CD8-positive, alpha-beta memory T cell (primary cell): ENCODE results near the gene NAALADL2. TPM values are rescaled to one million over a fixed set of nuclear protein-coding genes. Genes with fewer than 3 reads are reported as not detected.

Experiments used
- CTCF ChIA-PET: fragments of 350-600 bp; sonication (Branson Sonifier 250); formaldehyde crosslinking; loops from one replicate; lab custom pipeline; 2021; ENCODE audit warnings: antibody characterized with exemption; lab: Charles Lee
- POLR2A ChIA-PET: fragments of 350-600 bp; sonication (Branson Sonifier 250); formaldehyde crosslinking; loops from one replicate; lab custom pipeline; 2021; ENCODE audit warnings: antibody characterized with exemption; lab: Charles Lee
- DNase-seq, 5 donors: peaks; one replicate each; pipeline versions ENCODE4 v3.0.0 to v3.0.0-alpha.2; 2020 to 2022; ENCODE audit warnings: mixed read lengths in 1 of 5
- H3K27ac ChIP-seq: one replicate; pipeline ENCODE4 v1.7.0; 2013; ENCODE audit warnings: low read depth, mild to moderate bottlenecking, low read length, moderate library complexity
- H3K27me3 ChIP-seq: 2 replicates; pipeline ENCODE4 v1.7.0; 2013; ENCODE audit warnings: low read length, mild to moderate bottlenecking; ENCODE audit not compliant: insufficient read depth, poor library complexity, severe bottlenecking
- H3K36me3 ChIP-seq: 2 replicates; pipeline ENCODE4 v1.7.0; 2013; ENCODE audit warnings: mild to moderate bottlenecking, low read length, moderate library complexity; ENCODE audit not compliant: insufficient read depth
- H3K4me1 ChIP-seq: 2 replicates; pipeline ENCODE4 v1.7.0; 2013; ENCODE audit warnings: mild to moderate bottlenecking, low read length, moderate library complexity; ENCODE audit not compliant: insufficient read depth
- H3K4me3 ChIP-seq: 2 replicates; pipeline ENCODE4 v1.7.0; 2013; ENCODE audit warnings: mild to moderate bottlenecking, low read length
- H3K9me3 ChIP-seq: 2 replicates; pipeline ENCODE4 v1.7.0; 2013; ENCODE audit warnings: mild to moderate bottlenecking, low read length
- H3K27ac Mint-ChIP-seq, 8 donors: one replicate each; pipeline ENCODE4 v1.8.0; 2020 to 2021; ENCODE audit warnings: mixed read lengths in 8 of 8, mild to moderate bottlenecking in 6 of 8, inconsistent platforms in 3 of 8, moderate library complexity in 3 of 8
- H3K27me3 Mint-ChIP-seq, 2 donors: one replicate each; pipeline ENCODE4 v1.8.0; 2020 to 2021; ENCODE audit warnings: mixed read lengths in 2 of 2, mild to moderate bottlenecking in 1 of 2, moderate library complexity in 1 of 2
- H3K36me3 Mint-ChIP-seq, 3 donors: one replicate each; pipeline ENCODE4 v1.8.0; 2020 to 2021; ENCODE audit warnings: mixed read lengths in 3 of 3, inconsistent platforms in 1 of 3, mild to moderate bottlenecking in 1 of 3
- H3K4me1 Mint-ChIP-seq, 3 donors: one replicate each; pipeline ENCODE4 v1.8.0; 2020 to 2021; ENCODE audit warnings: mixed read lengths in 3 of 3, inconsistent platforms in 1 of 3, mild to moderate bottlenecking in 1 of 3
- H3K4me3 Mint-ChIP-seq, 7 donors: one replicate each; pipeline ENCODE4 v1.8.0; 2020 to 2021; ENCODE audit warnings: mixed read lengths in 7 of 7, mild to moderate bottlenecking in 6 of 7, moderate library complexity in 4 of 7, inconsistent platforms in 2 of 7
- H3K9me3 Mint-ChIP-seq, 5 donors: one replicate each; pipeline ENCODE4 v1.8.0; 2020 to 2022; ENCODE audit warnings: mixed read lengths in 5 of 5, mild to moderate bottlenecking in 3 of 5, moderate library complexity in 2 of 5, inconsistent platforms in 1 of 5
- polyA plus RNA-seq: library from polyadenylated mRNA; unstranded; fragments of 300-500 nt; fragmentation: Illumina TruSeq; gene quantifications from one replicate; pipeline ENCODE4 v1.2.3, GENCODE V29; 2021
- total RNA-seq, 2 experiments: library from RNA; stranded (reverse); gene quantifications; one replicate each; pipeline ENCODE4 v1.2.3, GENCODE V29; 2021

NAALADL2 gene
- total and polyA plus RNA-seq, 3 experiments from 2014 or later, result not detected

GRCh38 chr3:175279457-175279856, 420.3 kb downstream of the NAALADL2 start:
- no peak overlapping the region for H3K4me3 Mint-ChIP-seq
- H3K9me3 ChIP-seq, result no peaks in the 10 kb centered on the region
- H3K27me3 Mint-ChIP-seq, result no peaks in the 10 kb centered on the region
- no peak for DNase-seq
- no peaks in the 10 kb centered on the region for H3K36me3 ChIP-seq
- no peaks in the 10 kb centered on the region for H3K27me3 ChIP-seq
- no peaks in the 10 kb centered on the region for H3K4me1 ChIP-seq
- H3K4me3 ChIP-seq, result no peak overlapping the region
- no peak overlapping the region for H3K27ac Mint-ChIP-seq
- POLR2A ChIA-PET, result no interaction called here
- CTCF ChIA-PET, result no interaction called here
- peaks cover 0 to 3% (median 3%) of the 10 kb centered on the region in 5 donors for H3K9me3 Mint-ChIP-seq
- no peaks in the 10 kb centered on the region for H3K36me3 Mint-ChIP-seq
- H3K27ac ChIP-seq, result no peak overlapping the region
- H3K4me1 Mint-ChIP-seq, result no peaks in the 10 kb centered on the region

DNA sequence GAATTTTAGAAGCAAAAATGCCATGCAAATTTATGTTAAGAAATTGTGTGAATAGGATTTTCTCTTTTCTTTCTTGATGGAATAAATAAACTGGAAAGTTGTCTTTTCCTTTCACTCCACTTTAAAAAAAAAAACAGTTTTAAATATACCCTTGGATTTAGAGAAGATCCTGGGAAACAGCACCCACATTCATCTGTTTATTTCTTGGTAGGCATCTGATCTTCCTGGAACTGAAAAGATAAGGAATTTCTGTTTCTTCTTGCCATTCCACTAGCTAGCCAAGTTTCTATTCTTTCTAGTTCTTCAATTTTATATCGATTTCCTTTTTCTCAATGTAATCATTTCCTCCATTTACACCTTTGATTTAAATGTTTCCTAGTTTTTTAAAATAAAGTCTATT, 420.8 kb downstream of the NAALADL2 start:
- no peak for DNase-seq
- H3K27me3 Mint-ChIP-seq, result no peaks in the 10 kb centered on the region
- Histone ChIP-seq H3K27me3 (no peaks in the 10 kb centered on the region), H3K36me3 (no peaks in the 10 kb centered on the region), H3K4me3 (no peak overlapping the region), H3K9me3 (no peaks in the 10 kb centered on the region), H3K4me1 (no peaks in the 10 kb centered on the region), H3K27ac (no peak overlapping the region)
- no peaks in the 10 kb centered on the region for H3K36me3 Mint-ChIP-seq
- H3K27ac Mint-ChIP-seq, result no peak overlapping the region
- peaks cover 0 to 3% (median 3%) of the 10 kb centered on the region in 5 donors for H3K9me3 Mint-ChIP-seq
- no peak overlapping the region for H3K4me3 Mint-ChIP-seq
- H3K4me1 Mint-ChIP-seq, result no peaks in the 10 kb centered on the region
- ChIA-PET CTCF (no interaction called here), POLR2A (no interaction called here)

GRCh38 chr3:175287361-175287963, 428.3 kb downstream of the NAALADL2 start:
- DNase-seq, result no peak
- no peaks in the 10 kb centered on the region for H3K4me1 Mint-ChIP-seq
- Histone ChIP-seq H3K27ac (no peak overlapping the region), H3K4me1 (no peaks in the 10 kb centered on the region), H3K4me3 (no peak overlapping the region), H3K36me3 (no peaks in the 10 kb centered on the region), H3K27me3 (no peaks in the 10 kb centered on the region), H3K9me3 (no peaks in the 10 kb centered on the region)
- peaks cover 0 to 16% (median 3%) of the 10 kb centered on the region in 5 donors for H3K9me3 Mint-ChIP-seq
- no peaks in the 10 kb centered on the region for H3K27me3 Mint-ChIP-seq
- no peak overlapping the region for H3K4me3 Mint-ChIP-seq
- CTCF ChIA-PET, result no interaction called here
- POLR2A ChIA-PET, result no interaction called here
- H3K27ac Mint-ChIP-seq, result no peak overlapping the region
- no peaks in the 10 kb centered on the region for H3K36me3 Mint-ChIP-seq

- POLR2A ChIA-PET, result no interaction called here
- no peaks in the 10 kb centered on the region for H3K27me3 Mint-ChIP-seq
- Histone ChIP-seq H3K27me3 (no peaks in the 10 kb centered on the region), H3K36me3 (no peaks in the 10 kb centered on the region), H3K9me3 (no peaks in the 10 kb centered on the region), H3K4me1 (no peaks in the 10 kb centered on the region), H3K27ac (no peak overlapping the region), H3K4me3 (no peak overlapping the region)
- H3K27ac Mint-ChIP-seq, result no peak overlapping the region
- CTCF ChIA-PET, result no interaction called here
- H3K4me1 Mint-ChIP-seq, result no peaks in the 10 kb centered on the region
- no peak for DNase-seq
- H3K9me3 Mint-ChIP-seq, result peaks cover 0 to 16% (median 3%) of the 10 kb centered on the region in 5 donors
- no peak overlapping the region for H3K4me3 Mint-ChIP-seq
- no peaks in the 10 kb centered on the region for H3K36me3 Mint-ChIP-seq
These were observed 429.5 kb downstream of the NAALADL2 start for GRCh38 chr3:175288621-175289020.

- H3K4me3 Mint-ChIP-seq, result no peak overlapping the region
- Histone ChIP-seq H3K4me3 (no peak overlapping the region), H3K4me1 (no peaks in the 10 kb centered on the region), H3K27me3 (no peaks in the 10 kb centered on the region), H3K36me3 (no peaks in the 10 kb centered on the region), H3K9me3 (no peaks in the 10 kb centered on the region), H3K27ac (no peak overlapping the region)
- ChIA-PET CTCF (no interaction called here), POLR2A (no interaction called here)
- H3K27ac Mint-ChIP-seq, result no peak overlapping the region
- no peaks in the 10 kb centered on the region for H3K36me3 Mint-ChIP-seq
- no peak for DNase-seq
- H3K27me3 Mint-ChIP-seq, result peaks cover 0 to 1% of the 10 kb centered on the region in 2 donors
- no peaks in the 10 kb centered on the region for H3K4me1 Mint-ChIP-seq
- H3K9me3 Mint-ChIP-seq, result peaks cover 0 to 13% (median 2%) of the 10 kb centered on the region in 5 donors
These were observed 435.7 kb downstream of the NAALADL2 start for GRCh38 chr3:175294793-175295192.

DNA sequence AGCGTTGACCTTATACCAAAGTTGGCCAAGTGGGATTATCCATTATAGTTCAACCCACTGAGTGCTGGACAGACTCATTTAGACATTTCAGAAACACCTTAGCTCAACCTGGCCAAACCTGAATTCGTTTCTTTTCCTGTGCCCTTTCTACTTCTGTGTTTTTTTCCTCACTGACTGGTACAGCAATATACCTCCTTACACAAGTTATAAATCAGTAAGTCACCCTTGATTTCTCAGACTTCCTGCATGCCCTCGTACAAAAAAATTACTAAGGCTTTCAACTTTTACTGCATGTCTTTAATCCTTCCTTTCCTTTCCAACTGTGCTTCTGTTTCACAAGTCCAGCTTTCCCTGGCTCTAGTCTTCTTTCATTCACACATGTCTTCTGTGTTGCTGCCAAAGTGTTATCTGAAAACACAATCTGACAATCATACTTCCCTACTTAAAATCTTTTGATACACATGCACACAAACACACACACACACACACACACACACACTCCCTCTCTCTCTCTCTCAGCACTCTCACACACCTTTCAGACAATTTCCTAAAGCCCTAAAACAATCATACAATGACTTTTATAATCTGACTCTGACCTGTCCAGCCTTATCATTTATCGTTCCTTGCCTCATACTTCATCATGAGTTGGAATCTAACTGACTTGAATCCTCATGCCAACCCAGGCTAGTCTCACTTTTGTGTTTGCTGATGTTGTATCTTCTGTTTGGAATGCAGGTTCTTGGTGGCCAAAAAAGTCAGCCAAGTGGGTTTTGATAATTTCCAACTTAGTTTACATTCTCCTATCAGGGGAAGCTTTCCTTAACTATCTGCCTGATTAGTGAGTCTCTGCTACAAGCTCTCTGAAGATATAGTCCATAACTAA, 436.4 kb downstream of the NAALADL2 start:
- H3K27ac Mint-ChIP-seq, result no peak overlapping the region
- H3K4me3 Mint-ChIP-seq, result no peak overlapping the region
- H3K27me3 ChIP-seq, result no peaks in the 10 kb centered on the region
- no peaks in the 10 kb centered on the region for H3K4me1 Mint-ChIP-seq
- peaks cover 0 to 6% (median 2%) of the 10 kb centered on the region in 5 donors for H3K9me3 Mint-ChIP-seq
- ChIA-PET POLR2A (no interaction called here), CTCF (no interaction called here)
- H3K27me3 Mint-ChIP-seq, result peaks cover 0 to 1% of the 10 kb centered on the region in 2 donors
- H3K9me3 ChIP-seq, result no peaks in the 10 kb centered on the region
- H3K4me1 ChIP-seq, result no peaks in the 10 kb centered on the region
- no peak overlapping the region for H3K4me3 ChIP-seq
- DNase-seq, result no peak
- H3K36me3 ChIP-seq, result no peaks in the 10 kb centered on the region
- no peaks in the 10 kb centered on the region for H3K36me3 Mint-ChIP-seq
- H3K27ac ChIP-seq, result no peak overlapping the region

- no peaks in the 10 kb centered on the region for H3K36me3 Mint-ChIP-seq
- no peak overlapping the region for H3K27ac ChIP-seq
- H3K36me3 ChIP-seq, result no peaks in the 10 kb centered on the region
- no peaks in the 10 kb centered on the region for H3K4me1 ChIP-seq
- DNase-seq, result no peak
- peaks cover 0 to 1% of the 10 kb centered on the region in 2 donors for H3K27me3 Mint-ChIP-seq
- no peaks in the 10 kb centered on the region for H3K9me3 ChIP-seq
- H3K4me3 Mint-ChIP-seq, result no peak overlapping the region
- CTCF ChIA-PET, result no interaction called here
- POLR2A ChIA-PET, result no interaction called here
- H3K9me3 Mint-ChIP-seq, result peaks cover 0 to 11% (median 2%) of the 10 kb centered on the region in 5 donors
- H3K4me1 Mint-ChIP-seq, result no peaks in the 10 kb centered on the region
- no peaks in the 10 kb centered on the region for H3K27me3 ChIP-seq
- no peak overlapping the region for H3K4me3 ChIP-seq
- no peak overlapping the region for H3K27ac Mint-ChIP-seq
These were observed 438.1 kb downstream of the NAALADL2 start for GRCh38 chr3:175297216-175297615.

- peaks cover 0 to 12% (median 2%) of the 10 kb centered on the region in 5 donors for H3K9me3 Mint-ChIP-seq
- no peaks in the 10 kb centered on the region for H3K36me3 Mint-ChIP-seq
- no peaks in the 10 kb centered on the region for H3K4me1 Mint-ChIP-seq
- no peak overlapping the region for H3K27ac Mint-ChIP-seq
- no peaks in the 10 kb centered on the region for H3K27me3 ChIP-seq
- no peak overlapping the region for H3K4me3 Mint-ChIP-seq
- H3K4me3 ChIP-seq, result no peak overlapping the region
- H3K27me3 Mint-ChIP-seq, result no peaks in the 10 kb centered on the region
- H3K27ac ChIP-seq, result no peak overlapping the region
- no peaks in the 10 kb centered on the region for H3K4me1 ChIP-seq
- no peaks in the 10 kb centered on the region for H3K36me3 ChIP-seq
- no peak for DNase-seq
- CTCF ChIA-PET, result no interaction called here
- no peaks in the 10 kb centered on the region for H3K9me3 ChIP-seq
- POLR2A ChIA-PET, result no interaction called here
These were observed 442.6 kb downstream of the NAALADL2 start for GRCh38 chr3:175301741-175302140.
